ENCODE data around the gene CDKN1A.
"Not testable (repeated sequence)": the region's sequence is repeated elsewhere in the genome, so short reads cannot be mapped to it uniquely, and the experiment has no call there.

The CDKN1A gene

DNA sequence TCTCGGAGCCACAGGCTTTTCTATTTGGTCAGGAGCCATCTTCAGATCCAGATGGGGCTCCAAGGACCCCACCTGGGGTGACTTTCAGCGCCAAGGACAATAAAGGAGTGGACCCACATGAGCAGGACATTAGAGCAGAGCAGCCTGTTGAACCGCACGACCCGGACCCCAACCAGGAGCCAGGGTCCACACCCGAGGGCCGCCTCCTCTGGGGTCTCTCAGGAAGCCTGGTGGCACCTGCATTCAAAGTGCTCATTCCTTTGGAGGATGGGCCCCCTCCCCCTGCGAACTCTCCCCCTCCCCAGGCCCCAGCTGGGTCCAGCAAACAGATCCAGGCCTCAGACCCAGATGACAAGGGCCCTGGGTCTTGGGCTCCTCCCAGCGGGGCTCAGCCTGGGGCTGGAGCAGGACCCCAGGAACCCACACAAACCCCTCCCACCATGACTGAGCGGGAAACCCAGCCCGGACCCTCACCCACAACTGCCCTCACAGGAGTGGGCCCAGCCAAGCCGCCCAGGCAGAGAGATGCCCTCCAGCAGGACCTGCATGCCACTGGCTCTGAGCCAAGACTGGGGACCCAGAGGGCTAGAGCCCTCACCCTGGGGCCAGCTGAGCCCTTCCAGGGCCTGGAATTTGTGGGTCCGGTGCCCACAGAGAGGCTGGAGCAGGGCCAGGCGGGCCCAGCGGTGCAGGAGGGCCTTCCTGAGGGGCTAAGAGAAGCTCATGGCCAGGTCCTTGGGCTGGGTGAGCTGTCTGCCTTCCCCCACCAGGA lies 43.0 kb downstream of the CDKN1A start:
- no peak for DNase-seq
- Mint-ChIP-seq H3K36me3 (no peaks in the 10 kb centered on the region), H3K4me1 (peaks cover 33 to 45% of the 10 kb centered on the region in 2 donors), H3K4me3 (no peak overlapping the region), H3K27me3 (no peaks in the 10 kb centered on the region), H3K27ac (peak overlapping the region; percentile 37), H3K9me3 (no peaks in the 10 kb centered on the region)
- ATAC-seq (replicated peaks): no peak

DNA sequence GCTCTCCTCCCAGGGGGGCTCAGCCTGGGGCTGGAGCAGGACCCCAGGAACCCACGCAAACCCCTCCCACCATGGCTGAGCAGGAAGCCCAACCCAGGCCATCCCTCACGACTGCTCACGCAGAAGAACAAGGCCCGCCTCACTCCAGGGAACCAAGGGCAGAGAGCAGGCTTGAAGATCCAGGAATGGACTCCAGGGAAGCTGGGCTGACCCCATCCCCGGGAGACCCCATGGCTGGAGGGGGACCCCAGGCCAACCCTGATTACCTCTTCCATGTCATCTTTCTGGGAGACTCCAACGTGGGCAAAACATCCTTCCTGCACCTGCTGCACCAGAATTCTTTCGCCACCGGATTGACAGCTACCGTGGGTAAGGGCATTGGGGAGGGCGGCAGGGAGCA lies 43.9 kb downstream of the CDKN1A start:
- DNase-seq (no peak), ATAC-seq (replicated peaks) (no peak)
- H3K27ac Mint-ChIP-seq: no peak overlapping the region
- H3K4me1 Mint-ChIP-seq: peaks cover 37 to 53% of the 10 kb centered on the region in 2 donors
- no peaks in the 10 kb centered on the region for H3K27me3 Mint-ChIP-seq
- H3K36me3 Mint-ChIP-seq: no peaks in the 10 kb centered on the region
- H3K9me3 Mint-ChIP-seq: no peaks in the 10 kb centered on the region
- H3K4me3 Mint-ChIP-seq: no peak overlapping the region

DNA sequence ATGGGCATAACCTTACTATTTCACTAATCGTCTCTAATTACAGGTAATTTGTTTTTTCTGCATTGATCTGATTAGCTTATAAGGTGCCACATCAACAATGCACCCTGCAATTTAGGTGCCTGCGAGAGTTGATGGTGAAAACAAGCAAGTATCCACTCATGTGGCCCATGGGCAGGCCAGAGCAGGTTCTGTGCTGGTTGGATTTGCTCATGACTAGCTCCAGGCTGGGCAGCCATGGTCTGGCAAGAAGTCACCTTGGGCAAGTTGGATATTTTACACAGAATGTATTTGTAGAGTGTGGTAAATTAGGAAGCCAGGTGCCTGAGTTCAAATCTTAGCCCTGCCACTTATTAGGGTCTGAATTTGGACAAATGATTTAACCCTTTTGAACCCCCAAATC lies 44.4 kb downstream of the CDKN1A start:
- no peak for DNase-seq
- H3K27me3 Mint-ChIP-seq: no peaks in the 10 kb centered on the region
- ATAC-seq (replicated peaks): no peak
- H3K27ac Mint-ChIP-seq: no peak overlapping the region
- H3K4me3 Mint-ChIP-seq: no peak overlapping the region
- H3K9me3 Mint-ChIP-seq: peaks cover 0 to 5% of the 10 kb centered on the region in 2 donors
- no peaks in the 10 kb centered on the region for H3K36me3 Mint-ChIP-seq
- H3K4me1 Mint-ChIP-seq: peaks cover 42 to 58% of the 10 kb centered on the region in 2 donors

DNA sequence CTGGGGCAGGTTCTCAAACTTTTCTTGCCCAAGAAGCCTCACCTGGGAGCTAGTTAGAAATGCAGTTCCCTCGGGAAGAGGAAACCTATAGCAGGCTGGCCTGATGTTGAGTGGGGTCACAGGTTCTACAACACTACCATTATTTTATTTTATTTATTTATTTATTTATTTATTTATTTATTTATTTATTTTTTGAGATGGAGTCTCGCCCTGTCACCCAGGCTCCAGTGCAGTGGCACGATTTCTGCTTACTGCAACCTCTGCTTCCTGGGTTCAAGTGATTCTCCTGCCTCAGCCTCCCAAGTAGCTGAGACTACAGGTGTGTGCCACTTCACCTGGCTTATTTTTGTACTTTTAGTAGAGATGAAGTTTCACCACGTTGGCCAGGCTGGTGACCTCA lies 45.5 kb downstream of the CDKN1A start:
- not testable (repeated sequence) for H3K27ac Mint-ChIP-seq; H3K27me3 Mint-ChIP-seq; H3K9me3 Mint-ChIP-seq; H3K36me3 Mint-ChIP-seq; ATAC-seq (replicated peaks); H3K4me3 Mint-ChIP-seq; DNase-seq
- peaks cover 51 to 70% of the 10 kb centered on the region in 2 donors for H3K4me1 Mint-ChIP-seq

DNA sequence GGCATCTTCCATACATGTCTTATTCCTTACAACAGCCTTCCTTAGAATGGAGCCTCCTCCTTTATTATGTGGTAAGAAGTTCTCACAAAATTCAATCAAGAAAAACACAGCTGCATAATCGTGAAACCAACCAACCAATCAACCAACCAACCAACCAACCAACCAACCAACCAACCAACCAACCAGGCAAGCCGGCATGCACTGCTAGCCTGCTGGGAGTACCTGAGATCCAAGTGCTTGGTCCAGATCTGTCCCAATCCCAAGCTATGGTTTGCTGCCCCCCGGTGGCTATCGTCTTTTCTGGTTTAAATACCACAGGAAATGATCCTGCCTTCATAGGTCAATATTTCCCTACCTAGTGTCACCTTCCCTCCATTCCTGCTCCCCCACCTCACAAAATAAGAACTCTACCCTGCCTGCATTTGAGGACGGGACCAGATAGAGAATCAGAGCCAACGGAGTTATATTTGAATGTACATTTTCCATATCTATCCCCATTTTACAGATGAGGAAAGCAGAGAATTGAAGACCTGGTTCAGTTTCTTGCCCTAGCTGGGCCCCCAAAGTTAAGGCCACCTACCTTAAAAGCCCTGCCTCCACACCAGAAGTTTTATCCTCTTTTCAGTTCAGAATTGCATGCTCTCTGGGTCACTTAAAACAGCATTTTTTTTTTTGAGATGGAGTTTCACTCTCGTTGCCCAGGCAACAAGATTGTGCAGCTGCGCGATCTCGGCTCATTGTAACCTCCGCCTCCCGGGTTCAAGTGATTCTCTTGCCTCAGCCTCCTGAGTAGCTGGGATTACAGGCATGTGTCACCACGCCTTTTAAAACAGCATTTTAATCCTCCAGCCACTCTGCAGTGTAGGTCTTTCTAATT lies 46.2 kb downstream of the CDKN1A start:
- H3K9me3 Mint-ChIP-seq: peaks cover 0 to 5% of the 10 kb centered on the region in 2 donors
- H3K27me3 Mint-ChIP-seq: no peaks in the 10 kb centered on the region
- DNase-seq (no peak), ATAC-seq (replicated peaks) (no peak)
- no peak overlapping the region for H3K27ac Mint-ChIP-seq
- no peak overlapping the region for H3K4me3 Mint-ChIP-seq
- peaks cover 51 to 74% of the 10 kb centered on the region in 2 donors for H3K4me1 Mint-ChIP-seq
- H3K36me3 Mint-ChIP-seq: no peaks in the 10 kb centered on the region

DNA sequence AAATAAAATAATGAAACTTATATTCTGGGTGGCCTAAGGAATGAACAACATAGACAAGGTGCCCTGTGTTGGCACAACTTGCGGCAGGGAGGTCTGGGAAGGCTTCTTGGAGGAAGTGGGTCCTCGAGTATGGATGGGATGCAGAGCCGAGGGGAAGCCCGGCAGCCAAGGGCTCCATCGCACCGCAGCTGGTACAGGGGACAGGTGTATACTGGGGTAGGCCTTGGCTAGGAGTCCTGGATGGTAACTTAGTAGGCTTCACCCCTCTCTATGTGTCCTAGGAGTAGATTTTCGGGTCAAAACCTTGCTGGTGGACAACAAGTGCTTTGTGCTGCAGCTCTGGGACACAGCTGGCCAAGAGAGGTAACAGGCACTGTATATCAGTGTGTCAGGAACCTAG lies 47.1 kb downstream of the CDKN1A start:
- H3K27ac Mint-ChIP-seq: peak overlapping the region; percentile 48
- DNase-seq (no peak), ATAC-seq (replicated peaks) (no peak)
- H3K27me3 Mint-ChIP-seq: no peaks in the 10 kb centered on the region
- H3K9me3 Mint-ChIP-seq: peaks cover 0 to 5% of the 10 kb centered on the region in 2 donors
- H3K36me3 Mint-ChIP-seq: no peaks in the 10 kb centered on the region
- H3K4me3 Mint-ChIP-seq: no peak overlapping the region
- peaks cover 49 to 66% of the 10 kb centered on the region in 2 donors for H3K4me1 Mint-ChIP-seq

DNA sequence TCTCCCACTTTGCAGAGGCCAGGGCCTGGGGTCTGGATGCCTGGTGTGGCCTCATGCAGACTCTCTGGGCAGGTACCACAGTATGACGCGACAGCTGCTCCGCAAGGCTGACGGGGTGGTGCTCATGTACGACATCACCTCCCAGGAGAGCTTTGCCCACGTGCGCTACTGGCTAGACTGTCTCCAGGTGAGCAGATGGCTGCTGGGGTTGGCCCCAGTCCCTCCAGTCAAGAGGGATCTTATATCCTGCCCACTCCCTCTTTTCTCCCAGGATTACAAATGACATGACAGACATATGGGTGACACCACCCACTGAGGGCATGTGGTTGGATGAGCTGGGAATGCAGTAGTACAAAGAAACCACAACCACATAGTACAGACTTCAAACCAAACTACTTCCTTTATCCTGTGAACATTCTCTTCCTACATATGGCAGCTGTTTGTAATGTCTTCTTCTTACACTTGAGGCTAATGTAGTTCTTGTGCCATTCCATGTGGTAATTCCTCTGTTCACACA lies 49.0 kb downstream of the CDKN1A start:
- peaks cover 0 to 5% of the 10 kb centered on the region in 2 donors for H3K9me3 Mint-ChIP-seq
- no peaks in the 10 kb centered on the region for H3K36me3 Mint-ChIP-seq
- DNase-seq (no peak), ATAC-seq (replicated peaks) (peak in 1 of 2 donors; percentile 12)
- H3K4me1 Mint-ChIP-seq: peaks cover 50 to 56% of the 10 kb centered on the region in 2 donors
- no peaks in the 10 kb centered on the region for H3K27me3 Mint-ChIP-seq
- no peak overlapping the region for H3K4me3 Mint-ChIP-seq
- H3K27ac Mint-ChIP-seq: peak overlapping the region; percentile 86

DNA sequence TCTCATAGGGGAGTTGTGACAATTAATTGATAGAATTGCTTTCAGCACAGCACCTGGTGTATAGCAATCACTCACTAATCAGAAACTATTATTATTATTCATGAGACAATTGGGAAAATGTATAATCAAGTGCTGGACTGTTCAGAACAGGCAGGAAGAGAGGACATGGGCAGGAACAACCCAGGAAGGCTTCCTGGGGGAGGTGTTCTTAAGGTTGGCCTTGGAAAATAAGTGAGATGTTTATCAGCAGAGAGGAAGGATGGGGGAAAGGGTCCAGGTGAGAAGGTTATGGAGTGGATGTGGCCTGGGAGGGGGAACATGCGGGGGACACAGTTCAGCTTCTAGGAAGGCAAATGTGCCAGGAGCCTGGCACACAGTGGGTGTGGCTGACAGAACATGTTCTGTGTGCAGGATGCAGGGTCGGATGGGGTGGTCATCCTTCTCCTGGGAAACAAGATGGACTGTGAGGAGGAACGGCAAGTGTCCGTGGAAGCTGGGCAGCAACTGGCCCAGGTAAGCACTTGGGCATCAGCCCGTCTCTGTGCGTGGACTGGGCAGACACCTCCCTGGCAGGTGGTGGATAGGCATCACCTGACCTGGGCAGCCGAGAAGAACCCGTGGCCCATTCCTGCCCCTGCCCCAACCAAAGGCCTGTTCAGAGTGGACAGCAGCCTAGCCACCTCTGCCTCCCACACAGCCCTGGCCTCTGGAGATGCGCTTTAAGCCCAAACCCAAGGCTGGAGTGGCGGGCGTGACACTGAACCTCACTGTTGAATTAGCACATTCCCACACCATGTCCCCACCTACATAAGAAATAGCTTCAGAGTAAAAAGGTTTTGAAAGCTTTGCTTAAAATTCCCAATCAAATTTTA lies 50.0 kb downstream of the CDKN1A start:
- Mint-ChIP-seq H3K36me3 (no peaks in the 10 kb centered on the region), H3K9me3 (peaks cover 0 to 5% of the 10 kb centered on the region in 2 donors), H3K27ac (peak overlapping the region; percentile 61), H3K27me3 (no peaks in the 10 kb centered on the region), H3K4me1 (peaks cover 50 to 60% of the 10 kb centered on the region in 2 donors), H3K4me3 (no peak overlapping the region)
- DNase-seq (no peak), ATAC-seq (replicated peaks) (no peak)

DNA sequence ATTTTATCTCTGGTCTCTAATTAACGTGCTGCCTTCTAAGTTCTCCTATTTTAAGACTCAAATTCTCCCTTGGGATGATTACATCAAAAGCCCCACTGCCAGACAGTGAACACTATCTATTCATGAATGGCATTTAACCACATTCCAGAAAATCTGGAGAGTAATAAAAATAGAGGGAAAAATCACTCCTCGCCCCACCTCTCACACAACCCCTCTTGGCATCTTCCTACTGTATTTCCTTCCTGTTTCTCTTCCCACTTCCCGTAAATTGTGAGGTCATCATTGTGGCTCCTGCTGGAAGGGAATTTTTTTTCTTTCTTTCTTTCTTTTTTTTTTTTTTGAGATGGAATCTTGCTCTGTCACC lies 50.6 kb downstream of the CDKN1A start:
- peaks cover 51 to 66% of the 10 kb centered on the region in 2 donors for H3K4me1 Mint-ChIP-seq
- peaks cover 0 to 5% of the 10 kb centered on the region in 2 donors for H3K9me3 Mint-ChIP-seq
- no peak overlapping the region for H3K27ac Mint-ChIP-seq
- H3K4me3 Mint-ChIP-seq: no peak overlapping the region
- no peaks in the 10 kb centered on the region for H3K36me3 Mint-ChIP-seq
- no peak for ATAC-seq (replicated peaks)
- no peak for DNase-seq
- H3K27me3 Mint-ChIP-seq: no peaks in the 10 kb centered on the region

DNA sequence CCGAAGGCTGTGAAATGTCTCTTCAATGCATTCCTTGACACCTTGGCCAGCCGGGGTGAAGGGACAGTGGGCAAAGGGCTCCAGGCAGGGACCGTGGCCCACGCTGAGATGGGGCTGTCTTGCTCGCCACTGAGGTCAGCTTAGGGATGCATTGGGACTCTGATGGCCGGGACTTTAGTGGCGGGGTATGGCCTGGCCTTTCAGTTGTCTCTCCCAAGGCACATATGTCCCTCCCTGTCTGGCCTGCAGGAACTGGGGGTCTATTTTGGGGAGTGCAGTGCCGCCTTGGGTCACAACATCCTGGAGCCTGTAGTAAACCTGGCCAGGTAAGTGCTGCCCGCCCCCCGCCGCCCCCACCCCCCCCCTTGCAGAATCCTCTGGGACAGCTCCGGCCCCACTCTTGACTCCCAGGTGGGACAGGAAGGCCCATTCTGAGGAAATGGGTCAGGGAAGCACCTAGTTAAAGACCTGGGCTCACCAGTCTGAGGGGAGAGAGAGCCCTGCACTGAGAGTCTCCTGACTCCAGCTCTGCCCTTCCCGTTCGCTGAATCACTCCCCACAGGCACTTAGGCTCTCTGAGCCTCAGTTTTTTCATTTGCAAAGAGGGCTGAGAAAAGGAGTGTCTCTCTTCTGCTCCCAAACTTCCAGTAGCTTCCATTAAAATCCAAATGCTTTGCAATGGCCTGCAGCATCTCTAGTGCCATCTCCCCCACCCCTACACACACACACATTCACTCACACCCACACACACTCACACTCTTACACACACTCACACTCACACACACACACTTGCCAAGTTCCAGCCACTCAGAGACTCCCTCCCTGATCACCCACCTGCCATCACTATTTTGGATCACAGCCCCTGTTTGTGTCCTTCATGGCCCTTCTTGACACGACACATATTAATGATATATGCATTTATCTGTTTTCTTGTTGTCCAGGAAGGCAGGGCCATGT lies 52.2 kb downstream of the CDKN1A start:
- no peak overlapping the region for H3K4me3 Mint-ChIP-seq
- no peak overlapping the region for H3K27ac Mint-ChIP-seq
- peaks cover 0 to 5% of the 10 kb centered on the region in 2 donors for H3K9me3 Mint-ChIP-seq
- DNase-seq (no peak), ATAC-seq (replicated peaks) (no peak)
- no peaks in the 10 kb centered on the region for H3K36me3 Mint-ChIP-seq
- H3K27me3 Mint-ChIP-seq: no peaks in the 10 kb centered on the region
- peaks cover 43 to 65% of the 10 kb centered on the region in 2 donors for H3K4me1 Mint-ChIP-seq

DNA sequence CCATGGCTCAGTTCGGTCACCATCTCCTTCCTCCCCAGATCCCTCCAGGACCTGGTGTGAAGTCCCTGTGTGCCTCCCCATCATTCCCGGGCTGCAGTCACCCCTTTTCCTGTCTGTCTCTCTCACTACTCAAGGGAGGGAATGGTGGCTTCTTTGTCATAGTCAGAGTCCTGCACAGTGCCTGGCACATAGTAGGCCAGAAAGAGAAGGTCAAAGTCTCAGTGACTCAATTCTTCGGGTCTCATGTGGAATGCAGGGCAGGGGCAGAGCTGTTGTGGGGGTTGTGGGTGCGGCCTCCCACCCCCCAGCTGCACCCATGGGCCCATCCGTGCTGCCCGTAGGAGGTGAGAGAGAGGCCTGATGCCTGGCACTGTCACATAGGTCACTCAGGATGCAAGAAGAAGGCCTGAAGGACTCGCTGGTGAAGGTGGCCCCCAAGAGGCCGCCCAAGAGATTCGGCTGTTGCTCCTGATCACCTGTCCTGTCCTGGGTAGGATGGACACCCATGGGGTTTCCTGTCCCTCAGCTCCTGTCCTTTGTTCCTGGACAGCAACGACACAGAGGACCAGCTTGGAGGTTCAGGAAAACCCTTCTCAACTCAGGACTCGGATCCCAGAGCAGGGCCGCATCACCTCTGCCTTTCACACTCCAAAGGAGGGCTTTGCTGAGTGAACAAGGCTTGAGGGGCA lies 53.3 kb downstream of the CDKN1A start:
- Mint-ChIP-seq H3K27ac (no peak overlapping the region), H3K9me3 (peaks cover 0 to 5% of the 10 kb centered on the region in 2 donors), H3K4me1 (peaks cover 39 to 55% of the 10 kb centered on the region in 2 donors), H3K36me3 (no peaks in the 10 kb centered on the region), H3K27me3 (no peaks in the 10 kb centered on the region), H3K4me3 (no peak overlapping the region)
- ATAC-seq (replicated peaks) (no peak), DNase-seq (no peak)

DNA sequence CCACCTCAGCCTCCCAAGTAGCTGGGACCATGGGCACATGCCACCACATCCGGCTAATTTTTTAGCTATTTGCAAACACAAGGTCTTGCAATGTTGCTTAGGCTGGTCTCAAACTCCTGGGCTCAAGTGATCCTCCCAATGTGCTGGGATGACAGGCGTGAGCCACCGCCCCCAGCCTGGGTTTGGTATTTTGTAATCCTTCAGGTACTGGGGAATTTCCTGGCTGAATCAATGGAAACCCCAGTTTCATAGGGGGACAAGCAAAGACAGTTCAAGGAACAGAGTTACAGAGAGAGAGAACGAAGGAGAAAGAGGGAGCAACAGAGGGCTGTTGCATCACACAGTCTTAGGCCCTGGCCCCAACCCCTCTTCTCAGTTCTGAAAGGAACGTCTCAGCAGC lies 54.8 kb downstream of the CDKN1A start:
- H3K9me3 Mint-ChIP-seq: no peaks in the 10 kb centered on the region
- H3K36me3 Mint-ChIP-seq: no peaks in the 10 kb centered on the region
- DNase-seq: no peak
- H3K27ac Mint-ChIP-seq: no peak overlapping the region
- no peaks in the 10 kb centered on the region for H3K27me3 Mint-ChIP-seq
- H3K4me1 Mint-ChIP-seq: peaks cover 33 to 54% of the 10 kb centered on the region in 2 donors
- no peak overlapping the region for H3K4me3 Mint-ChIP-seq
- ATAC-seq (replicated peaks): no peak

Measured in stimulated activated naive B cell treated with anti-CD40 and anti-IgM and Interleukin-4, amounts not matched to agents 10 μg/mL and 1 μg/mL and 100 μg/mL, for 72 hours (primary cell).